WTC11 (cell line): ENCODE results near the gene TMEM198. TPM values are rescaled to one million over a fixed set of nuclear protein-coding genes. Genes with fewer than 3 reads are reported as not detected.

ENCODE experiments used
- ATAC-seq: fragments of 200-7000 bp; cut with Tn5 transposase; 2 replicates; pipeline ENCODE4 v1.10.0; 2021; ENCODE audit warnings: mild to moderate bottlenecking, moderate library complexity
- CTCF ChIA-PET: fragments of 300-600 bp; sonication (Branson Sonifier 250); formaldehyde crosslinking; loops from one replicate; lab custom pipeline; 2021; ENCODE audit warnings: antibody characterized with exemption; lab: Charles Lee
- POLR2A ChIA-PET: fragments of 350-600 bp; sonication (Branson Sonifier 250); formaldehyde crosslinking; loops from one replicate; lab custom pipeline; 2021; ENCODE audit warnings: antibody characterized with exemption; lab: Charles Lee
- DNase-seq: peaks from one replicate; pipeline ENCODE4 v3.0.0; 2021; ENCODE audit warnings: low spot score
- H3K27ac Mint-ChIP-seq: 2 replicates; pipeline ENCODE4 v1.8.0; 2021; ENCODE audit warnings: mixed read lengths
- H3K27me3 Mint-ChIP-seq: 2 replicates; pipeline ENCODE4 v1.8.0; 2021; ENCODE audit warnings: low read depth, mild to moderate bottlenecking, moderate library complexity, mixed read lengths
- H3K36me3 Mint-ChIP-seq: 2 replicates; pipeline ENCODE4 v1.8.0; 2021; ENCODE audit warnings: mixed read lengths
- H3K4me1 Mint-ChIP-seq: 2 replicates; pipeline ENCODE4 v1.8.0; 2022; ENCODE audit warnings: mixed read lengths
- H3K4me3 Mint-ChIP-seq: 2 replicates; pipeline ENCODE4 v1.8.0; 2021; ENCODE audit warnings: mild to moderate bottlenecking, moderate library complexity, mixed read lengths
- H3K9me3 Mint-ChIP-seq: 2 replicates; pipeline ENCODE4 v1.8.0; 2021; ENCODE audit warnings: mixed read lengths
- AFF4 ChIP-seq: sonication (generic); formaldehyde crosslinking; IDR thresholded peaks from 2 replicates; pipeline ENCODE4 v1.8.1; 2023; ENCODE audit warnings: mild to moderate bottlenecking, missing genetic modification reagents, borderline replicate concordance
- AR ChIP-seq: fragments of 250-450 bp; sonication (Bioruptor Pico); IDR thresholded peaks from 2 replicates; pipeline ENCODE4 v1.9.0; 2021; ENCODE audit warnings: mild to moderate bottlenecking
- CTCF ChIP-seq: fragments of 200-600 bp; IDR thresholded peaks from 2 replicates; pipeline ENCODE4 v1.8.0; 2022; ENCODE audit warnings: antibody characterized with exemption
- FOXJ3 ChIP-seq: sonication (generic); formaldehyde crosslinking; IDR thresholded peaks from 2 replicates; pipeline ENCODE4 v1.9.0; 2021; ENCODE audit warnings: missing genetic modification reagents, mild to moderate bottlenecking, borderline replicate concordance
- FOXK1 ChIP-seq: sonication (generic); formaldehyde crosslinking; IDR thresholded peaks from 2 replicates; pipeline ENCODE4 v1.8.0; 2022; ENCODE audit warnings: mild to moderate bottlenecking, moderate library complexity, missing genetic modification reagents
- FOXP4 ChIP-seq: sonication (generic); formaldehyde crosslinking; IDR thresholded peaks from 2 replicates; pipeline ENCODE4 v1.8.0; 2022; ENCODE audit warnings: mild to moderate bottlenecking, missing genetic modification reagents
- JAZF1 ChIP-seq: fragments of 250-450 bp; sonication (Bioruptor Pico); IDR thresholded peaks from 2 replicates; pipeline ENCODE4 v1.9.0; 2021; ENCODE audit warnings: moderate library complexity, mild to moderate bottlenecking, inconsistent platforms
- KAT7 ChIP-seq: sonication (generic); formaldehyde crosslinking; IDR thresholded peaks from 2 replicates; pipeline ENCODE4 v1.8.1; 2023; ENCODE audit warnings: missing genetic modification reagents, mild to moderate bottlenecking, borderline replicate concordance
- OVOL2 ChIP-seq: fragments of 250-450 bp; sonication (Bioruptor Pico); IDR thresholded peaks from 2 replicates; pipeline ENCODE4 v1.9.0; 2021; ENCODE audit warnings: mild to moderate bottlenecking, borderline replicate concordance
- SMAD4 ChIP-seq: sonication (generic); formaldehyde crosslinking; IDR thresholded peaks from 2 replicates; pipeline ENCODE4 v1.8.0; 2022; ENCODE audit warnings: mild to moderate bottlenecking, missing genetic modification reagents
- STAT6 ChIP-seq: sonication (generic); formaldehyde crosslinking; conservative IDR thresholded peaks from 2 replicates; pipeline ENCODE4 v1.8.1; 2023; ENCODE audit warnings: mild to moderate bottlenecking, low read depth, missing genetic modification reagents, moderate library complexity
- TEAD4 ChIP-seq: sonication (generic); formaldehyde crosslinking; IDR thresholded peaks from 2 replicates; pipeline ENCODE4 v1.8.0; 2022; ENCODE audit warnings: mild to moderate bottlenecking, missing genetic modification reagents
- TP53 ChIP-seq: sonication (generic); formaldehyde crosslinking; IDR thresholded peaks from 2 replicates; pipeline ENCODE4 v1.8.1; 2023; ENCODE audit warnings: mild to moderate bottlenecking, missing genetic modification reagents
- ZNF423 ChIP-seq: fragments of 250-450 bp; sonication (Bioruptor Pico); IDR thresholded peaks from 2 replicates; pipeline ENCODE4 v2.1.2; 2022; ENCODE audit warnings: mild to moderate bottlenecking, moderate library complexity
- ZNF425 ChIP-seq: fragments of 250-450 bp; sonication (Bioruptor Pico); conservative IDR thresholded peaks from 2 replicates; pipeline ENCODE4 v1.9.0; 2021; ENCODE audit warnings: mild to moderate bottlenecking
- total RNA-seq: library from RNA; stranded (reverse); gene quantifications from 3 replicates; pipeline ENCODE4 v1.2.3, GENCODE V29; 2021

The TMEM198 gene
- total RNA-seq, 1 experiment from 2014 or later = 7.1 TPM

- Mint-ChIP-seq H3K9me3 (no peaks in the 10 kb centered on the region), H3K27ac (peak overlapping the region; percentile 99), H3K36me3 (peaks cover 14% of the 10 kb centered on the region), H3K4me3 (peak overlapping the region; percentile 49), H3K4me1 (peaks cover 64% of the 10 kb centered on the region), H3K27me3 (peaks cover 9% of the 10 kb centered on the region)
- POLR2A ChIA-PET = interaction anchor here (0.7 to 2.5 kb wide), 4 partner anchors 9 to 20 kb away, joined by 3 to 19 read pairs (median 3); partner anchors contain the start of gene GMPPA
- ATAC-seq (no peak), DNase-seq (no peak)
- TF ChIP-seq FOXP4 (CRISPR knock-in tag) (no peak), FOXK1 (CRISPR knock-in tag) (0 out of 2 replicates have a peak, but pooled peaks have one; percentile 12)
- CTCF ChIA-PET = interaction anchor here (1.1 to 41.3 kb wide), 9 partner anchors 13 to 228 kb away, joined by 4 to 2316 read pairs (median 10); partner anchors contain the start of genes GMPPA and SPEG
Measured at GRCh38 chr2:219506153-219506801, 37.6 kb upstream of the TMEM198 start.

- CTCF ChIA-PET = interaction anchor here (1.1 to 41.3 kb wide), 10 partner anchors 13 to 229 kb away, joined by 4 to 2316 read pairs (median 10); partner anchors contain the start of genes GMPPA and SPEG
- Mint-ChIP-seq H3K9me3 (no peaks in the 10 kb centered on the region), H3K4me3 (peak overlapping the region; percentile 49), H3K27me3 (peaks cover 13% of the 10 kb centered on the region), H3K4me1 (peaks cover 62% of the 10 kb centered on the region), H3K36me3 (peaks cover 14% of the 10 kb centered on the region), H3K27ac (peak overlapping the region; percentile 99)
- peak; percentile 70 for DNase-seq
- POLR2A ChIA-PET = interaction anchor here (0.7 to 2.5 kb wide), 8 partner anchors 9 to 229 kb away, joined by 3 to 19 read pairs (median 3); partner anchors contain the start of genes CHPF, GMPPA and TMEM198
- ATAC-seq = peak; percentile 35
- TF ChIP-seq TEAD4 (CRISPR knock-in tag) = no peak
- no peak for TF ChIP-seq CTCF
- TF ChIP-seq AFF4 (CRISPR knock-in tag) = no peak
- TF ChIP-seq ZNF423 = no peak
- TF ChIP-seq TP53 = 0 out of 2 replicates have a peak, but pooled peaks have one; percentile 28
- no peak for TF ChIP-seq ZNF425 (CRISPR knock-in tag)
- no peak for TF ChIP-seq AR
- TF ChIP-seq OVOL2 = no peak
- 0 out of 2 replicates have a peak, but pooled peaks have one; percentile 2 for TF ChIP-seq FOXK1 (CRISPR knock-in tag)
- TF ChIP-seq KAT7 (CRISPR knock-in tag) = no peak
- TF ChIP-seq SMAD4 (CRISPR knock-in tag) = no peak
- TF ChIP-seq FOXJ3 = no peak
- 0 out of 2 replicates have a peak, but pooled peaks have one; percentile 0 for TF ChIP-seq STAT6
- TF ChIP-seq JAZF1 (CRISPR knock-in tag) = no peak
Measured at GRCh38 chr2:219506802-219507526, 36.9 kb upstream of the TMEM198 start.
